Nephron progenitor cell (in vitro differentiated cells): Measurements from ENCODE around the gene KLF12.

Experiments used
- DNase-seq: peaks from one replicate; pipeline ENCODE4 v3.0.0; 2021
- H3K27ac Mint-ChIP-seq: 2 replicates; pipeline ENCODE4 v1.8.0; 2021; ENCODE audit warnings: mild to moderate bottlenecking, moderate library complexity, mixed read lengths
- H3K27me3 Mint-ChIP-seq: 2 replicates; pipeline ENCODE4 v1.8.0; 2021; ENCODE audit warnings: mild to moderate bottlenecking, low read depth, mixed read lengths; ENCODE audit not compliant: poor library complexity
- H3K36me3 Mint-ChIP-seq: 2 replicates; pipeline ENCODE4 v1.8.0; 2021; ENCODE audit warnings: low read depth, mixed read lengths
- H3K4me1 Mint-ChIP-seq: 2 replicates; pipeline ENCODE4 v1.8.0; 2021; ENCODE audit warnings: mixed read lengths
- H3K4me3 Mint-ChIP-seq: 2 replicates; pipeline ENCODE4 v1.8.0; 2021; ENCODE audit warnings: mild to moderate bottlenecking, moderate library complexity, mixed read lengths
- H3K9me3 Mint-ChIP-seq: 2 replicates; pipeline ENCODE4 v1.8.0; 2021; ENCODE audit warnings: mild to moderate bottlenecking, moderate library complexity, mixed read lengths
- CTCF ChIP-seq: fragments of 200-600 bp; sonication (generic); IDR thresholded peaks from 2 replicates; pipeline ENCODE4 v1.5.0; 2021; ENCODE audit warnings: antibody characterized with exemption

The KLF12 gene

GRCh38 chr13:74098077-74098476, 36.1 kb downstream of the KLF12 start:
- H3K36me3 Mint-ChIP-seq = peaks cover 24% of the 10 kb centered on the region
- no peak for TF ChIP-seq CTCF
- no peak overlapping the region for H3K4me3 Mint-ChIP-seq

GRCh38 chr13:74097116-74097515, 37.1 kb downstream of the KLF12 start:
- peaks cover 9% of the 10 kb centered on the region for H3K4me1 Mint-ChIP-seq
- no peak for DNase-seq

More at GRCh38 chr13:74098077-74098476, 36.1 kb downstream of the KLF12 start:
- no peak for DNase-seq
- H3K9me3 Mint-ChIP-seq = peaks cover 20% of the 10 kb centered on the region
- H3K27me3 Mint-ChIP-seq = no peaks in the 10 kb centered on the region
- peaks cover 4% of the 10 kb centered on the region for H3K4me1 Mint-ChIP-seq
- H3K27ac Mint-ChIP-seq = no peak overlapping the region

GRCh38 chr13:74093691-74094090, 40.5 kb downstream of the KLF12 start:
- H3K27ac Mint-ChIP-seq = no peak overlapping the region
- H3K4me1 Mint-ChIP-seq = peaks cover 9% of the 10 kb centered on the region
- peaks cover 3% of the 10 kb centered on the region for H3K27me3 Mint-ChIP-seq
- no peak for DNase-seq
- TF ChIP-seq CTCF = no peak
- H3K9me3 Mint-ChIP-seq = peaks cover 5% of the 10 kb centered on the region
- peaks cover 14% of the 10 kb centered on the region for H3K36me3 Mint-ChIP-seq
- H3K4me3 Mint-ChIP-seq = no peak overlapping the region

More at GRCh38 chr13:74097116-74097515, 37.1 kb downstream of the KLF12 start:
- H3K27me3 Mint-ChIP-seq = no peaks in the 10 kb centered on the region
- H3K36me3 Mint-ChIP-seq = peaks cover 22% of the 10 kb centered on the region
- H3K9me3 Mint-ChIP-seq = peaks cover 18% of the 10 kb centered on the region
- no peak overlapping the region for H3K27ac Mint-ChIP-seq
- no peak for TF ChIP-seq CTCF
- H3K4me3 Mint-ChIP-seq = no peak overlapping the region

GRCh38 chr13:74092711-74093110, 41.5 kb downstream of the KLF12 start:
- Mint-ChIP-seq H3K27ac (peak overlapping the region; percentile 80), H3K27me3 (peaks cover 3% of the 10 kb centered on the region), H3K36me3 (peaks cover 14% of the 10 kb centered on the region), H3K4me1 (peaks cover 14% of the 10 kb centered on the region), H3K4me3 (no peak overlapping the region), H3K9me3 (peaks cover 5% of the 10 kb centered on the region)
- DNase-seq = no peak
- no peak for TF ChIP-seq CTCF

GRCh38 chr13:74090869-74091605, 43.2 kb downstream of the KLF12 start:
- Mint-ChIP-seq H3K36me3 (peaks cover 14% of the 10 kb centered on the region), H3K27ac (no peak overlapping the region), H3K4me1 (peaks cover 17% of the 10 kb centered on the region), H3K9me3 (peaks cover 5% of the 10 kb centered on the region), H3K4me3 (no peak overlapping the region), H3K27me3 (peaks cover 3% of the 10 kb centered on the region)
- DNase-seq = no peak
- no peak for TF ChIP-seq CTCF

- H3K36me3 Mint-ChIP-seq = peaks cover 14% of the 10 kb centered on the region
- no peak overlapping the region for H3K4me3 Mint-ChIP-seq
- H3K27me3 Mint-ChIP-seq = peaks cover 3% of the 10 kb centered on the region
- peaks cover 5% of the 10 kb centered on the region for H3K9me3 Mint-ChIP-seq
- no peak for TF ChIP-seq CTCF
- H3K4me1 Mint-ChIP-seq = peaks cover 17% of the 10 kb centered on the region
- DNase-seq = no peak
- H3K27ac Mint-ChIP-seq = no peak overlapping the region
These were observed 43.8 kb downstream of the KLF12 start for GRCh38 chr13:74090397-74090796.
